GM10847 (cell line): ENCODE data around the gene DHX34.

Experiments used
- POLR2A ChIP-seq: IDR thresholded peaks from 2 replicates; pipeline ENCODE4 v1.6.1; 2011; ENCODE audit not compliant: insufficient read length; ENCODE audit errors: extremely low read depth

DHX34 gene

GRCh38 chr19:47348819-47349795, at the start of gene DHX34:
DHX34 (plus strand) TSS chr19:47349315; CDS start chr19:47353031, 3,716 bp downstream.
- peak; percentile 78 for TF ChIP-seq POLR2A

- TF ChIP-seq POLR2A: no peak
Measured at GRCh38 chr19:47302249-47302648, 46.9 kb upstream of the DHX34 start.

GRCh38 chr19:47303966-47304365, 45.1 kb upstream of the DHX34 start:
- TF ChIP-seq POLR2A: no peak

GRCh38 chr19:47305309-47305751, 43.8 kb upstream of the DHX34 start:
- TF ChIP-seq POLR2A: no peak

GRCh38 chr19:47306303-47306702, 42.8 kb upstream of the DHX34 start:
- TF ChIP-seq POLR2A: no peak

- no peak for TF ChIP-seq POLR2A
Measured at GRCh38 chr19:47309038-47309437, 40.1 kb upstream of the DHX34 start.

GRCh38 chr19:47309608-47310007, 39.5 kb upstream of the DHX34 start, which contains the start of gene C5AR1:
C5AR1 (plus strand) TSS chr19:47309861; CDS start chr19:47309896, 35 bp downstream.
- no peak for TF ChIP-seq POLR2A

- TF ChIP-seq POLR2A: no peak
Measured at GRCh38 chr19:47310323-47310722, 38.8 kb upstream of the DHX34 start.

GRCh38 chr19:47310819-47311218, 38.3 kb upstream of the DHX34 start:
- TF ChIP-seq POLR2A: no peak

- TF ChIP-seq POLR2A: no peak
Measured at GRCh38 chr19:47312366-47313006, 36.6 kb upstream of the DHX34 start.

GRCh38 chr19:47313754-47314295, 35.3 kb upstream of the DHX34 start:
- TF ChIP-seq POLR2A: no peak

- no peak for TF ChIP-seq POLR2A
Measured at GRCh38 chr19:47315125-47315821, 33.8 kb upstream of the DHX34 start.

GRCh38 chr19:47316513-47316912, 32.6 kb upstream of the DHX34 start:
- no peak for TF ChIP-seq POLR2A

- TF ChIP-seq POLR2A: no peak
Measured at GRCh38 chr19:47319923-47320871, 28.9 kb upstream of the DHX34 start.
